GM19025 (cell line): ENCODE measurements around the gene POPDC2.
"Not testable (repeated sequence)": the region's sequence is repeated elsewhere in the genome, so short reads cannot be mapped to it uniquely, and the experiment has no call there.

Source experiments
- ATAC-seq: cut with Tn5 transposase; IDR thresholded peaks from one replicate; pipeline ENCODE4 v1.9.1; 2021; ENCODE audit warnings: mild to moderate bottlenecking, low read depth, moderate library complexity; ENCODE audit not compliant: unreplicated experiment

POPDC2 gene

DNA sequence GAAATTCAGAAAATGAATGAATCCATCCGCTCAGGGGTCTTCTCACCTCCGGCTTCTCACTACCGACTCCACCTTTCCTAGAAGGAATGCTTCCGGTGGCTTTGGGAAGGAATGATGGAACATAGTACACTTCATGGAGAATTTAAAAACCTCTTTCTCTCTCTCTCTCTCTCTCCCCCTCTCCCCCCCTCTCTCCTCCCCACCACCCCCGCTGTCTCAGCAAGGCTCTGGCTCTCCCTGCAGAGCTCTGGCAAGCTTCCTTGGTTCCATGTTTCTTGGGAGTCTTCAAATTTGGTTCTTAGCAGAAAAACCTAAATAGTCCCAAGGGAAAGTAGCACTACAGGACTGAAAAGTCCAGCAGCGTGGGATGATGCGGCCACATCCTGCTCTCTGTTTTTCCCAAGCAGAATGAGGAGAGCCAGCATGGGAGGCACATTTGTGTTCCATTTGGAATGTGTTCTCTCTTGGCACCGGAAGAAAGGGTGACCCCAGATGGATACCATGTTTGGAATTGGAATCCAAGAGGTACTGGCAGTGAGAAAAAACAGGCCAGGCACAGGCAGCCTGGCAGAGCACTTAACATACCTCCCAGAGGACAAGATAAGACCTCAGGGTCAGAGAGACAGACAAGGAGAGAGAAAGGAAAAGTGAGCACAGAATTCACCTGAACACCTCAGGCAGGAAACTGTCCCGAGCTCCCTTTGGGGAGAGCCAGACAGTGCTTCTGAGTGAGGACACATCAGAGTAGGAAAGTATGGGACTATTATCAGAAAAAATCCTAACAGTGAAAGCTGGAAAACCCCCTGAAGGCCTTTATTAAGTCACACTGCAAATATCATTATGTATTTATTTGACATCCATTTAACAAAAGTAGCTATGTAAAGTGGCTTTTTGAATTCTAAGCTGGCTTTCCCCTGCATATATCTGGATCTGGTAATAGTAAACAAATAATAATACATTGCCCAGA, at the start of gene POPDC2:
POPDC2 (minus strand) TSS at position 116 of the 967 bp plus-strand sequence. CDS start 166 bp downstream, outside the sequence.
- ATAC-seq, result no peak

GRCh38 chr3:119703820-119704531, 43.6 kb upstream of the POPDC2 start:
- ATAC-seq, result no peak

GRCh38 chr3:119702530-119703527, 42.4 kb upstream of the POPDC2 start, which contains the start of gene CFAP91:
Gene CFAP91, plus strand, starts transcription at chr3:119703022. Its CDS starts 77 bp downstream, at chr3:119703099.
- peak; percentile 79 for ATAC-seq

DNA sequence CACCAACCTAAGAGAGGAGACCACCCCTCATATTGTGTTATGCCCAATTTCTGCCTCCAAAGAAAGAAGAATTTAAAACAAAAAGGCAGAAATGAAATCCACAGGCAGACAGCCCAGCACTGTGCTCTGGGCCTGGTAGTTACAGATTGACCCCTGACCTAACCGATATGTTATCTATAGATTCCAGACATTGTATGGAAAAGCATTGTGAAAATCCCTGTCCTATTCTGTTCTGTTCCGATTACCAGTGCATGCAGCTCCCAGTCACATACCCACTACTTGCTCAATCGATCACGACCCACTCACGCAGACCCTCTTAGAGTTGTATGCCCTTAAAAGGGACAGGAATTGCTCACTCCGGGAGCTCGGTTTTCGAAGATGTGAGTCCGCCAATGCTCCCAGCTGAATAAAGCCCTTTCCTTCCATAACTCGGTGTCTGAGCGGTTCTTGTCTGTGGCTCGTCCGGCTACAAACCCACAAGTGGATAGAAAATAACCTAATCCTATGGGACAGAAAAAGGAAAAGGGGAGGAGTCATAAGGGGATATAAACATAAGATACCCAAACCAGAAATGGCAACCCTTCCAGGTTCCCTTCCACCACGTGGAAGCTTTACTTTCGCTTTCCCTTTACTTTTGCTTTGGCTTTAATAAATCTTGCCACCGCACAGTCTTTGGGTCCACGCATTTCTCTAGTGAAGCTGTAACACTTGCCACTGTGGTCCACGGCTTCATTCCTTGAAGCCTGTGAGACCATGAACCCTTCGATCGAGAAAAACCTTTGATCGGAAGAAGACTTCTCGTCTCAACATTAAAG, 40.7 kb upstream of the POPDC2 start:
- peak; percentile 11 for ATAC-seq

- ATAC-seq, result peak; percentile 36
These were observed 40.0 kb upstream of the POPDC2 start for GRCh38 chr3:119700269-119700919.

DNA sequence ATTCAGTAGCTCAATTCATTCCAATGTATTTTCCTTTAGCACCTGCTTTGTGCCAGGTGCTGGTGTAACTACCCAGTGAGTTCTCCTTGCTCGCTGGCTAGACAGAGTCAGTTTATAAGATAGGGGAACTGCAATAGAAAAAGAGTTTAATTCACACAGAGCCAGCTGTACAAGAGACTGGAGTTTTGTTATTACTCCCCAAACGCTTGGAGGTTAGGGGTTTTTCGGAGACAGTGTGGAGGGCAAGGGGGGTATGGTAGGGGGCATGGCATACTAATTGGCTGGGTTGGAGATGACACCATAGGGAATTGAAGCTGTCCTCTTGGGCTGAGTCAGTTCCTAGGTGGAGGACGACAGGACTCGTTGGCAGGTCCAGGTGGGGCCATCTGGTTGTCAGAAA, 37.0 kb upstream of the POPDC2 start:
- ATAC-seq, result peak; percentile 43

- ATAC-seq, result no peak
These were observed 35.1 kb upstream of the POPDC2 start for GRCh38 chr3:119695480-119695879.

GRCh38 chr3:119690043-119690656, 29.8 kb upstream of the POPDC2 start:
- no peak for ATAC-seq

- ATAC-seq, result no peak
These were observed 23.0 kb upstream of the POPDC2 start for GRCh38 chr3:119683421-119683820.

DNA sequence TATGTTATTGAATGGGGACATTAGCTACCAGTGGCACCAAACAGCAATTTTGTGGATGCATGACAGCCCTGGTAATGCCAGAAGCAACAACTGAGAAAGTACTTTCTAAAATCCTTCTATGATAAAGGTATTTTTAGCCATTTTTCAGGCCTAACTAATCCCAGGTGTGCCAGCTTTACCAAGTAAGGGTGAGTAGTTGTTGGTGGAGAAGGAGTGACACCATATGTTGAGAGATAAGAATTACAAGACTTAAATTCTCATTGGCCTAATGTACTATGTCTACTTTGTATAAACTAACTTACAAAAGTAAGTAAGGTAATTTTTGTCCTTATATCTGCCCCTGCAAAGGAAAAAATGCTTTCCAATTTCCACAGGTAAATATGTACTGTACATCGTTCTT, 20.9 kb upstream of the POPDC2 start:
- no peak for ATAC-seq

DNA sequence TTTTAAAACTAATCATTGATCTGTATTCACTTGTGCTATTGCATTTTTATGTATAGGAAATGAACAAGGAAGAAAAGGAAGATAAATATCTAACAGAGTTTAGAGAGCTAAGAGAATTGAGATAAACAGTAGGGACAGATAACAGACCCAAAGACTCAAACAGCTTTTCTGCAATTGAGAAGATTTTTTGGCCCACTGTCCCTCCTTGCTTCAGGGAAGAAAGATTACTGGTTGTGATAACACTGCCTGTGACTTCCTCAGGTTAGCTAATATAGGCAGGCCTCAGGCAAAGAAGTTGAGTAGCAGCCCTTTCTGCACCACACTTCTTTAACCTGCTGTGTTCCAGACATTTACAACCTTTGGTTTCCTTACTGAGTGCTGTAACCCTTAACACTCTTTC, 19.5 kb upstream of the POPDC2 start:
- ATAC-seq, result no peak

DNA sequence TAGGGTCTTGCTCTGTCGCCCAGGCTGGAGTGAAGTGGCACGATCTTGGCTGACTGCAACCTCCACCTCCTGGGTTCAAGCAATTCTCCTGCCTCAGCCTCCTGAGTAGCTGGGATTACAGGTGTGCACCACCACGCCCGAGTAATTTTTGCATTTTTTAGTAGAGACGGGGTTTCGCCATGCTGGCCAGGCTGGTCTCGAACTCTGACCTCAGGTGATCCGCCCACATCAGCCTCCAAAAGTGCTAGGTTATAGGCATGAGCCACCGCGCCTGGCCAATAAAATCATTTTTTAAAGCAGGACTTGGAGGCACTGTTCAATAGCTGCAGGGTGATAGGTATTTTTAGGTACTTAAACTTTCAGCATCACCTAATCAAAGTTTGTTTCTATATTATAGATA, 17.8 kb upstream of the POPDC2 start:
- ATAC-seq, result not testable (repeated sequence)

DNA sequence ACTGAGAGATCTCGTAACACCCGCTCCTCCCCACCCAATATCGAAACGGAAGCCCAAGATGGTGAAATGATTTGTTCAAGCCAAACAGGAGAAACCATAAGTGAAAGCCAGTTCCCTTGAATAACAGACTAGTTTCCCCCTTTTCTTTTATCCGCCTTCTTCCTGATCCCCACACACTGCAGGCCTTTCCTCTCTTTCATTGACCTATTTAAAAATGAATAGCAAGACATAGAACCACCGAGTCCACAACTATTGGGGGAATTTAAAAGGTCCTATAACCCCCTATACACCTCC, 17.2 kb upstream of the POPDC2 start:
- no peak for ATAC-seq

- ATAC-seq, result peak; percentile 86
These were observed 16.6 kb upstream of the POPDC2 start, which contains the start of gene COX17 for GRCh38 chr3:119676771-119677640. Gene COX17, minus strand, starts transcription at chr3:119677406. Its CDS starts 96 bp downstream, at chr3:119677310.

DNA sequence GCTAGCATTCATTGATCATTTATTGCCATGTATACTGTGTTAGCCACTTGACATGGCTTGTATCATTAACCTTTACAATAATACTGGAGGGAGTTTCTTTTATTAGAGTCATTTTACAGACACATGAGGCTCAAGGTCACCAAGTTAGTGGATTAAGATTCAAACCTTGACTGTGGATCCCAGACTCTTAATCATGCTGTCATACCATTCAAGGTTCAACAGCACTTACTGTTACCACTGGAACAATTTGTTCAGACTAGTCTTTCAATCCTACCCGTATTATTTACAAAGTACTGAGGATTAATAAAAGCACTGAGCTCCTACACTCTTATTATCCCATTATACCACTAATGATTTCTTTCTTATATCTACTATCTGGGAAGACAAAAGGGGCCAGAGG, 15.6 kb upstream of the POPDC2 start:
- no peak for ATAC-seq

GRCh38 chr3:119675188-119675874, 14.9 kb upstream of the POPDC2 start:
- no peak for ATAC-seq

DNA sequence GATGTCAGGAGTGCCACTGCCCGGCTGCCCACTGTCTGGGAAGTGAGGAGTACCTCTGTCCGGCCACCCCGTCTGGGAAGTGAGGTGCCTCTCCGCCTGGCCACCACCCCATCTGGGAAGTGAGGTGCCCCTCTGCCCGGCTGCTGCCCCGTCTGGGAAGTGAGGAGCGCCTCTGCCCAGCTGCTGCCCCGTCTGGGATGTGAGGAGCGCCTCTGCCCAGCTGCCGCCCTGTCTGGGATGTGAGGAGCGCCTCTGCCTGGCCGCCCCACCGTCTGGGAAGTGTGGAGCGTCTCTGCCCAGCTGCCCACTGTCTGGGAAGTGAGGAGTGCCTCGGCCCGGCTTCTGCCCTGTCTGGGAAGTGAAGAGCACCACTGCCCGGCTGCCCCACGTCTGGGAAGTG, 13.5 kb upstream of the POPDC2 start:
- no peak for ATAC-seq
